Measurements from ENCODE around the gene EPHA7. TPM values are rescaled to one million over a fixed set of nuclear protein-coding genes. Genes with fewer than 3 reads are reported as not detected.

EPHA7 gene
- total and polyA plus RNA-seq, 2 of the 13 experiments (the other 11 are each of a cell fraction or from before 2014, with no cell fraction given), result not detected

GRCh38 chr6:93369586-93370134, 49.7 kb downstream of the EPHA7 start:
- Histone ChIP-seq H3K9ac (ENCODE audit: insufficient read depth, low read depth, low read length) (no peak overlapping the region), H3K4me2 (ENCODE audit: low read depth, low read length) (no peak overlapping the region), H3K9me3 (ENCODE audit: low read length) (no peaks in the 10 kb centered on the region), H3K4me1 (ENCODE audit: insufficient read depth, low read length) (no peaks in the 10 kb centered on the region), H3K79me2 (ENCODE audit: insufficient read depth, low read length) (no peaks in the 10 kb centered on the region), H3K36me3 (replicated peaks in 1 of 2; ENCODE audit: control insufficient read depth in 1 of 2, insufficient read depth in 2 of 2, low read length in 2 of 2) (no peaks in the 10 kb centered on the region), H3K4me3 (replicated peaks in 1 of 3; ENCODE audit: insufficient read depth in 1 of 3, low read depth in 2 of 3, low read length in 3 of 3) (no peak overlapping the region), H3K27ac (ENCODE audit: extremely low read length, insufficient read depth, low read length) (no peak overlapping the region), H2AFZ (ENCODE audit: low read length) (no peak overlapping the region), H3K27me3 (ENCODE audit: control insufficient read depth in 1 of 2, insufficient read depth in 2 of 2, low read length in 2 of 2) (no peaks in the 10 kb centered on the region; a peak in 1 of 5 replicates), H4K20me1 (ENCODE audit: insufficient read depth, low read length) (no peaks in the 10 kb centered on the region)
- in situ Hi-C loops (cut with HindIII; ENCODE audit: extremely low pct_ligation_motif_present, low pct_unique_long_range_greater_than_20kb), result no loop called here
- intact Hi-C loops (cut with micrococcal nuclease; ENCODE audit: unreplicated experiment), result no loop called here
- BruUV-seq (replicated peaks), result no TSS peak
- 0% methylated on average over 3 of the region's 3 CpGs for WGBS (ENCODE audit: low lambda C conversion rate)
- DNase-seq (ENCODE audit: low spot score), result no peak
- no peak for ATAC-seq
- ChIA-PET CTCF (ENCODE audit: low intra/inter-chr PET ratio, low total read pairs) (no interaction called here), POLR2A (no interaction called here)
- FAIRE-seq, result no peak
- no peak for TF ChIP-seq ZSCAN30 (CRISPR knock-in tag; IDR thresholded peaks at IDR 0.05)
- TF ChIP-seq TCF7 (IDR thresholded peaks at IDR 0.05; ENCODE audit: low read depth), result no peak
- TF ChIP-seq KAT2B (IDR thresholded peaks at IDR 0.05; ENCODE audit: borderline replicate concordance, low read depth, low read length), result no peak
- no peak for TF ChIP-seq ZNF326 (CRISPR knock-in tag; IDR thresholded peaks at IDR 0.05; ENCODE audit: borderline replicate concordance)
- TF ChIP-seq RERE (CRISPR knock-in tag; IDR thresholded peaks at IDR 0.05; ENCODE audit: low read depth), result no peak
- TF ChIP-seq ZNF264 (CRISPR knock-in tag; IDR thresholded peaks at IDR 0.05), result no peak
- no peak for TF ChIP-seq ZNF205 (CRISPR knock-in tag; IDR thresholded peaks at IDR 0.05)
- no peak for TF ChIP-seq NFRKB (IDR thresholded peaks at IDR 0.05)
- no peak for TF ChIP-seq ZC3H13 (CRISPR knock-in tag; IDR thresholded peaks at IDR 0.05)
- TF ChIP-seq FOXJ3 (CRISPR knock-in tag; IDR thresholded peaks at IDR 0.05; ENCODE audit: borderline replicate concordance), result no peak
